Osteoblast (primary cell): ENCODE results near the gene PNPLA5. TPM values are rescaled to one million over a fixed set of nuclear protein-coding genes. Genes with fewer than 3 reads are reported as not detected.

Experiments
- DNase-seq: peaks from one replicate; pipeline ENCODE4 v3.0.0; 2011; ENCODE audit warnings: low spot score, mixed read lengths; ENCODE audit not compliant: insufficient read length; ENCODE audit errors: missing footprints
- H2AFZ ChIP-seq: 2 replicates; pipeline ENCODE4 v1.6.0; 2011; ENCODE audit warnings: mild to moderate bottlenecking, low read length
- H3K27ac ChIP-seq: 2 replicates; pipeline ENCODE4 v1.5.1; 2011; ENCODE audit warnings: mild to moderate bottlenecking, low read depth, low read length, moderate library complexity
- H3K27me3 ChIP-seq: 2 replicates; pipeline ENCODE4 v1.6.0; 2012; ENCODE audit warnings: mild to moderate bottlenecking, control low read depth, inconsistent platforms, low read length, moderate library complexity; ENCODE audit not compliant: insufficient read depth
- H3K36me3 ChIP-seq: 2 replicates; pipeline ENCODE4 v1.5.1; 2011; ENCODE audit warnings: mild to moderate bottlenecking, low read length, control low read depth, moderate library complexity; ENCODE audit not compliant: insufficient read depth
- H3K4me1 ChIP-seq: 2 replicates; pipeline ENCODE4 v1.5.1; 2011; ENCODE audit warnings: mild to moderate bottlenecking, low read length, control low read depth, moderate library complexity; ENCODE audit not compliant: insufficient read depth
- H3K4me2 ChIP-seq: 2 replicates; pipeline ENCODE4 v1.6.0; 2011; ENCODE audit warnings: mild to moderate bottlenecking, low read length; ENCODE audit not compliant: insufficient read depth
- H3K4me3 ChIP-seq: fragments of 200-600 bp; sonication (generic); 3 replicates; pipeline ENCODE4 v1.5.1; 2012; ENCODE audit warnings: mild to moderate bottlenecking, low read length, inconsistent platforms; ENCODE audit not compliant: insufficient read depth
- H3K79me2 ChIP-seq: 2 replicates; pipeline ENCODE4 v1.6.0; 2012; ENCODE audit warnings: mild to moderate bottlenecking, low read length, control low read depth, inconsistent platforms; ENCODE audit not compliant: insufficient read depth
- H3K9me3 ChIP-seq: 2 replicates; pipeline ENCODE4 v1.5.1; 2011; ENCODE audit warnings: low read depth, low read length, control low read depth
- H4K20me1 ChIP-seq: 2 replicates; pipeline ENCODE4 v1.6.0; 2012; ENCODE audit warnings: mild to moderate bottlenecking, low read length, control low read depth; ENCODE audit not compliant: insufficient read depth
- total RNA-seq: library from RNA; depleted of rRNA; stranded (reverse); fragments of >200 nt; gene quantifications from 2 replicates; pipeline ENCODE4 v1.2.3, GENCODE V29; 2012
- TF ChIP-seq, protein P1 (sequence below): IDR thresholded peaks from 2 replicates; pipeline ENCODE4 v1.5.1; 2011; ENCODE audit warnings: mild to moderate bottlenecking, low read depth, low read length, moderate library complexity; ENCODE audit errors: extremely low read depth

Gene PNPLA5
- total RNA-seq, 1 donor, result not detected

DNA sequence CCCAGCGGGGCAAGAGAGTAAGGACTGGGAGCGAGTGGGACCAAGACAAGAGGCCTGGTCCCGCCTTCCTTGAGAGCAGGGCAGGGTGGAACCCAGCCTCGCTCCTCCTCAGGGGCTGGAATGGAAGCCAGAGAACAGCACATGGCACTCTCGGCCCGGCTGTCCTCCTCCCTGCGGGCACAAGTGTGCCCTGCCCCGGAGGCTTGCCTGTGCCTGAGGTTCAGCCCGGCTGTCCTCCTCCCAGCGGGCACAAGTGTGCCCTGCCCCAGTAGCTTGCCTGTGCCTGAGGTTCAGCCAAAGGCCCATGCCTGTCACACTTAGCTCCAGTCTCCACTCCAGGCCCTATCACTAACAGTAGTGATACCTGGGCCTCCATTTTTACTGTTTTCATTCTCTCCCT lies 53.7 kb downstream of the PNPLA5 start:
- H3K9me3 ChIP-seq, result no peaks in the 10 kb centered on the region
- no peaks in the 10 kb centered on the region for H4K20me1 ChIP-seq
- no peak overlapping the region for H3K27ac ChIP-seq
- no peak overlapping the region for H2AFZ ChIP-seq
- H3K79me2 ChIP-seq, result no peaks in the 10 kb centered on the region
- no peaks in the 10 kb centered on the region for H3K27me3 ChIP-seq
- H3K36me3 ChIP-seq, result no peaks in the 10 kb centered on the region
- H3K4me3 ChIP-seq, result no peak overlapping the region
- TF ChIP-seq, protein P1, sequence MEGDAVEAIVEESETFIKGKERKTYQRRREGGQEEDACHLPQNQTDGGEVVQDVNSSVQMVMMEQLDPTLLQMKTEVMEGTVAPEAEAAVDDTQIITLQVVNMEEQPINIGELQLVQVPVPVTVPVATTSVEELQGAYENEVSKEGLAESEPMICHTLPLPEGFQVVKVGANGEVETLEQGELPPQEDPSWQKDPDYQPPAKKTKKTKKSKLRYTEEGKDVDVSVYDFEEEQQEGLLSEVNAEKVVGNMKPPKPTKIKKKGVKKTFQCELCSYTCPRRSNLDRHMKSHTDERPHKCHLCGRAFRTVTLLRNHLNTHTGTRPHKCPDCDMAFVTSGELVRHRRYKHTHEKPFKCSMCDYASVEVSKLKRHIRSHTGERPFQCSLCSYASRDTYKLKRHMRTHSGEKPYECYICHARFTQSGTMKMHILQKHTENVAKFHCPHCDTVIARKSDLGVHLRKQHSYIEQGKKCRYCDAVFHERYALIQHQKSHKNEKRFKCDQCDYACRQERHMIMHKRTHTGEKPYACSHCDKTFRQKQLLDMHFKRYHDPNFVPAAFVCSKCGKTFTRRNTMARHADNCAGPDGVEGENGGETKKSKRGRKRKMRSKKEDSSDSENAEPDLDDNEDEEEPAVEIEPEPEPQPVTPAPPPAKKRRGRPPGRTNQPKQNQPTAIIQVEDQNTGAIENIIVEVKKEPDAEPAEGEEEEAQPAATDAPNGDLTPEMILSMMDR, result no peak
- no peaks in the 10 kb centered on the region for H3K4me1 ChIP-seq
- no peak overlapping the region for H3K4me2 ChIP-seq
- peak; percentile 84 for DNase-seq

DNA sequence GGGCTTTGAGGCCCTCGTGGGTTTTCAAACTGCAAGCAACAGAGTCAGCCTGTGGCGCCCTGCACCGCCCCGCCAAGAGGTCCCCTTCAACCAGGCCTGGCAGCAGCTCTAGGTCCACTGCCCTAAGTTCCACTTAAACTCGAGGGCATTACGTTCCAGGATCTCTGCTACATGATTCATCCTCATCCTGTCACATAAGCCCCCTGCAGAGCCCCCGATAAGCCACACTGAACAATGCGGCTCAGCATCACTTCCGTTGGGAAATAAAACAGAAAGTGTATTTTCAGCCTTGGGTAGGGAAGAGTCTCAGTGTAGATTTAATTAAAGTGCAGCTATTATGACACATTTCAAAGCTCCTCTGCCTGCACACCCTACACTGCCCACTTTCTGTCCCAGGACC lies 54.1 kb downstream of the PNPLA5 start:
- Histone ChIP-seq H3K27me3 (no peaks in the 10 kb centered on the region), H3K9me3 (no peaks in the 10 kb centered on the region), H3K36me3 (no peaks in the 10 kb centered on the region), H3K4me3 (no peak overlapping the region), H4K20me1 (no peaks in the 10 kb centered on the region), H2AFZ (no peak overlapping the region), H3K79me2 (no peaks in the 10 kb centered on the region), H3K4me1 (no peaks in the 10 kb centered on the region), H3K4me2 (no peak overlapping the region), H3K27ac (no peak overlapping the region)
- TF ChIP-seq, protein P1, result no peak
- DNase-seq, result no peak

DNA sequence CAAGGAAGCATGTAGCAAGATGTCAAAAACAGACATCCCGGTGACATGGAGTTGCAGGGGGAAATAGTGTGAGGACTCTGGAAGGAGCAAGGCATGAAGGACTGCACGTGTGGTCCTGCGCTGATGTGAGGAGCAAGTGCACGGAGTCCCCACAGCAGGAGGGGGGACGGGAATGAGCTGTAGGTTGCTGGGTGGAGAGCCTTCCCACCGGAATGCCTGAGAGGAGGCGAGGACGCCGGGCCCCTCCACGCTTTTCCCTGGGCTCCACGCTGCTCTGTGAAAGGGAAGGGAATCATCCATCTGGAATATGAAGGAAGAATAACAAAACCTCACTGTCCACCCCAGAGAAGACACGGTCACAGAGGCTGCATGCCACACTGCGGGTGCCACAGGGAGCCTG lies 56.1 kb downstream of the PNPLA5 start:
- no peaks in the 10 kb centered on the region for H4K20me1 ChIP-seq
- peak; percentile 86 for DNase-seq
- no peak overlapping the region for H3K4me3 ChIP-seq
- no peaks in the 10 kb centered on the region for H3K4me1 ChIP-seq
- no peaks in the 10 kb centered on the region for H3K79me2 ChIP-seq
- H3K27ac ChIP-seq, result no peak overlapping the region
- H3K27me3 ChIP-seq, result no peaks in the 10 kb centered on the region
- no peaks in the 10 kb centered on the region for H3K9me3 ChIP-seq
- H3K4me2 ChIP-seq, result no peak overlapping the region
- TF ChIP-seq, protein P1, result no peak
- H3K36me3 ChIP-seq, result no peaks in the 10 kb centered on the region
- no peak overlapping the region for H2AFZ ChIP-seq

DNA sequence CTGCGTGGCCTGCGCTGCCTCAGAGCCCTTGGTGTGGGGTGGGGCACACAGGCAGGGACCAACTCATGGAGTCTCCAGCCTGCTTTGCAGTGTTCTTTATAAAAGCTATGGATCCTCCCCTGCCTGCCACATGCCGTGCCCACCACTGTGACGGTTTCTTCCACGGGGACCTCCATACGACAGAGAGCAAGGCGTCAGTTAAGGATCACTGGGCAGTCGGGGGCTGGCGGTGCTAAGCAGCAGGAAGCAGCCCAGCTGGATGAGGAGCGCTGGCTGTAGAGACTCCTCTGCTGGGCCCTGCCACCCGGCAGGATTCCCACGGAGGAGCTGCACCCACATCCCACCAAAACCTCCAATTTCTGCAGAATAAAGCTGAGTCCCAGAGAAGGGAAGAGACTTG lies 56.6 kb downstream of the PNPLA5 start:
- no peak overlapping the region for H3K4me3 ChIP-seq
- no peak for DNase-seq
- peaks cover under 1% of the 10 kb centered on the region for H3K4me1 ChIP-seq
- no peaks in the 10 kb centered on the region for H3K9me3 ChIP-seq
- H3K79me2 ChIP-seq, result no peaks in the 10 kb centered on the region
- no peak overlapping the region for H3K4me2 ChIP-seq
- TF ChIP-seq, protein P1, result no peak
- H3K36me3 ChIP-seq, result no peaks in the 10 kb centered on the region
- H3K27ac ChIP-seq, result no peak overlapping the region
- H3K27me3 ChIP-seq, result no peaks in the 10 kb centered on the region
- H4K20me1 ChIP-seq, result no peaks in the 10 kb centered on the region
- H2AFZ ChIP-seq, result no peak overlapping the region
